ENCODE results near the gene USP6. TPM values are rescaled to one million over a fixed set of nuclear protein-coding genes. Genes with fewer than 3 reads are reported as not detected.

Gene USP6
- total and polyA plus RNA-seq, 4 donors = under 0.01 to 0.18 (median 0.05) TPM; not detected in 1

GRCh38 chr17:5179003-5179402 is 63.2 kb downstream of the USP6 start:
- 99% methylated on average over 12 of the region's 12 CpGs for WGBS
- peaks cover 0 to 9% (median 5%) of the 10 kb centered on the region in 4 donors for H3K36me3 ChIP-seq (ENCODE audit: control insufficient read depth in 4 of 4, insufficient read depth in 3 of 4, low read depth in 1 of 4, low read length in 3 of 4)
- DNase-seq (ENCODE audit: low spot score) = no peak
- no peaks in the 10 kb centered on the region for H3K4me1 ChIP-seq (ENCODE audit: control insufficient read depth in 4 of 4, insufficient read depth in 4 of 4, low read length in 3 of 4)
- no peaks in the 10 kb centered on the region for H3K27me3 ChIP-seq (ENCODE audit: control insufficient read depth in 4 of 4, insufficient read depth in 4 of 4, low read length in 3 of 4)
- no peak overlapping the region for H3K9ac ChIP-seq (ENCODE audit: low read depth in 1 of 2, low read length in 2 of 2)
- peaks cover 47 to 76% (median 54%) of the 10 kb centered on the region in 4 donors for H3K9me3 ChIP-seq (ENCODE audit: control insufficient read depth in 4 of 4, low read length in 3 of 4)
- no peak for TF ChIP-seq EGR1 (IDR thresholded peaks at IDR 0.05; ENCODE audit: low read depth in 2 of 2)
- TF ChIP-seq RAD21 (IDR thresholded peaks at IDR 0.05) = no peak
- no peak for TF ChIP-seq FOXA1 (IDR thresholded peaks at IDR 0.05)
- TF ChIP-seq ZBTB33 (IDR thresholded peaks at IDR 0.05) = no peak
- TF ChIP-seq NR2F2 (IDR thresholded peaks at IDR 0.05) = no peak
- TF ChIP-seq RXRA (IDR thresholded peaks at IDR 0.05) = no peak
- TF ChIP-seq HNF4A (conservative IDR thresholded peaks at IDR 0.05) = no peak
- TF ChIP-seq ATF3 (IDR thresholded peaks at IDR 0.05) = no peak
- TF ChIP-seq CTCF (IDR thresholded peaks at IDR 0.05; ENCODE audit: low read depth, low read length, missing input control) = no peak
- no peak for TF ChIP-seq REST (IDR thresholded peaks at IDR 0.05)
- no peak for TF ChIP-seq SP1 (IDR thresholded peaks at IDR 0.05)
- TF ChIP-seq MAX (IDR thresholded peaks at IDR 0.05) = no peak
- no peak for TF ChIP-seq JUND (IDR thresholded peaks at IDR 0.05)
- no peak for TF ChIP-seq HNF4G (IDR thresholded peaks at IDR 0.05)
- no peak for TF ChIP-seq FOXA2 (IDR thresholded peaks at IDR 0.05)
- no peak for TF ChIP-seq GABPA (IDR thresholded peaks at IDR 0.05 in 1 of 2, conservative IDR thresholded peaks at IDR 0.05 in 1 of 2)
- TF ChIP-seq YY1 (IDR thresholded peaks at IDR 0.05) = no peak
- TF ChIP-seq TAF1 (conservative IDR thresholded peaks at IDR 0.05) = no peak
- H3K27ac ChIP-seq (ENCODE audit: low read depth in 1 of 2, low read length in 2 of 2) = no peak overlapping the region
- peak overlapping the region in 2 of 3 donors; percentile 49 for H3K4me3 ChIP-seq (ENCODE audit: low read depth in 1 of 3, low read length in 3 of 3)
